Stimulated activated CD8-positive, alpha-beta memory T cell treated with anti-CD3 and anti-CD28 coated beads, Interleukin-15, amount 100 ng/mL, for 48 hours (primary cell): ENCODE results near the gene CYP26B1.

Experiments
- DNase-seq, 2 donors: peaks; one replicate each; pipeline ENCODE4 v3.0.0-alpha.2; 2020; ENCODE audit warnings: low read depth in 2 of 2

CYP26B1 gene

GRCh38 chr2:72154386-72154975 is 6.8 kb upstream of the CYP26B1 start:
- no peak for DNase-seq

- DNase-seq, result no peak
Observed at GRCh38 chr2:72153924-72154323, 6.3 kb upstream of the CYP26B1 start.

- no peak for DNase-seq
Observed at GRCh38 chr2:72153026-72153791, 5.5 kb upstream of the CYP26B1 start.

GRCh38 chr2:72150861-72151356 is 3.2 kb upstream of the CYP26B1 start:
- DNase-seq, result no peak

- peak; percentile 33 to 49 for DNase-seq
Observed at GRCh38 chr2:72150157-72150860, 2.6 kb upstream of the CYP26B1 start.

GRCh38 chr2:72149556-72150156 is 2.0 kb upstream of the CYP26B1 start:
- DNase-seq, result no peak

GRCh38 chr2:72148837-72149555 is 1.3 kb upstream of the CYP26B1 start:
- no peak for DNase-seq

- DNase-seq, result no peak
Observed at GRCh38 chr2:72148003-72148836, 558 bp upstream of the CYP26B1 start.

GRCh38 chr2:72146347-72147302 is 1.0 kb downstream of the CYP26B1 start:
- no peak for DNase-seq

GRCh38 chr2:72145658-72146329 is 1.9 kb downstream of the CYP26B1 start:
- DNase-seq, result no peak

- DNase-seq, result no peak
Observed at GRCh38 chr2:72145289-72145657, 2.4 kb downstream of the CYP26B1 start.

- DNase-seq, result no peak
Observed at GRCh38 chr2:72144632-72145288, 2.9 kb downstream of the CYP26B1 start.

- DNase-seq, result no peak
Observed at GRCh38 chr2:72144274-72144631, 3.4 kb downstream of the CYP26B1 start.

GRCh38 chr2:72143441-72144273 is 4.0 kb downstream of the CYP26B1 start:
- no peak for DNase-seq

- DNase-seq, result no peak
Observed at GRCh38 chr2:72142570-72143440, 4.9 kb downstream of the CYP26B1 start.

- DNase-seq, result no peak
Observed at GRCh38 chr2:72141881-72142451, 5.7 kb downstream of the CYP26B1 start.
